SU-DHL-6 (cell line): ENCODE measurements around the gene KCNF1.

Experiments
- H2AFZ ChIP-seq: fragments of 200-600 bp; sonication (generic); 2 replicates; pipeline ENCODE4 v1.6.1; 2014; ENCODE audit warnings: low read depth, mild to moderate bottlenecking, moderate library complexity, mixed read lengths, antibody characterized with exemption, low read length; ENCODE audit not compliant: severe bottlenecking
- H3F3A ChIP-seq: fragments of 200-600 bp; shearing (Covaris generic); 2 replicates; pipeline ENCODE4 v1.6.0; 2016; ENCODE audit warnings: antibody characterized with exemption, mild to moderate bottlenecking; ENCODE audit not compliant: insufficient read depth
- H3K27ac ChIP-seq: fragments of 200-600 bp; sonication (generic); 2 replicates; pipeline ENCODE4 v1.5.1; 2016; ENCODE audit warnings: low read depth, mild to moderate bottlenecking, low read length, moderate library complexity, mixed read lengths
- H3K27me3 ChIP-seq: fragments of 200-600 bp; sonication (generic), shearing (Covaris generic); 2 replicates; pipeline ENCODE4 v1.6.0; 2014; ENCODE audit warnings: mild to moderate bottlenecking, low read length
- H3K36me3 ChIP-seq: fragments of 200-600 bp; sonication (generic); 2 replicates; pipeline ENCODE4 v1.6.1; 2014; ENCODE audit warnings: mild to moderate bottlenecking, low read length, mixed read lengths
- H3K4me2 ChIP-seq: fragments of 300-600, 200-600 bp; shearing (Covaris generic), sonication (generic); 2 replicates; pipeline ENCODE4 v1.6.0; 2014; ENCODE audit warnings: low read length, low read depth, mild to moderate bottlenecking; ENCODE audit not compliant: poor library complexity, severe bottlenecking
- H3K4me3 ChIP-seq: fragments of 200-600 bp; sonication (generic); 2 replicates; pipeline ENCODE4 v1.5.1; 2014; ENCODE audit warnings: antibody characterized with exemption, low read length, mild to moderate bottlenecking, mixed read lengths; ENCODE audit not compliant: insufficient read depth, poor library complexity, severe bottlenecking
- H3K79me2 ChIP-seq: fragments of 200-600 bp; sonication (generic); 2 replicates; pipeline ENCODE4 v1.6.1; 2014; ENCODE audit warnings: mild to moderate bottlenecking, low read length, moderate library complexity; ENCODE audit not compliant: insufficient read depth
- H3K9ac ChIP-seq: fragments of 200-600 bp; sonication (generic); 2 replicates; pipeline ENCODE4 v1.7.0; 2014; ENCODE audit warnings: mild to moderate bottlenecking, low read length
- H3K9me2 ChIP-seq: fragments of 200-600 bp; sonication (generic); replicated peaks from 2 replicates; pipeline ENCODE4 v1.6.1; 2014; ENCODE audit warnings: low read length; ENCODE audit not compliant: insufficient read depth
- H3K9me3 ChIP-seq: fragments of 200-600 bp; sonication (generic); 2 replicates; pipeline ENCODE4 v1.6.1; 2014; ENCODE audit warnings: low read length, mixed read lengths; ENCODE audit not compliant: insufficient read depth
- H4K20me1 ChIP-seq: fragments of 200-600 bp; sonication (generic); 2 replicates; pipeline ENCODE4 v1.6.1; 2014; ENCODE audit warnings: low read depth, mild to moderate bottlenecking, antibody characterized with exemption, low read length, moderate library complexity, mixed read lengths
- CTCF ChIP-seq: fragments of 200-600 bp; sonication (generic); IDR thresholded peaks from one replicate; pipeline ENCODE4 v1.5.1; 2017; ENCODE audit warnings: antibody characterized with exemption, mild to moderate bottlenecking, low read length, moderate library complexity; ENCODE audit not compliant: insufficient read depth, poor library complexity, severe bottlenecking
- EZH2phosphoT487 ChIP-seq: fragments of 200-600 bp; sonication (generic), shearing (Covaris generic); conservative IDR thresholded peaks from 2 replicates; pipeline ENCODE4 v1.6.1; 2018; ENCODE audit warnings: mild to moderate bottlenecking, antibody characterized with exemption, low read length, moderate library complexity, mixed read lengths

KCNF1 gene

GRCh38 chr2:10903861-10904210, 7.9 kb upstream of the KCNF1 start:
- H3K9ac ChIP-seq = no peak overlapping the region
- no peaks in the 10 kb centered on the region for H3K27me3 ChIP-seq
- H3K9me2 ChIP-seq = no peaks in the 10 kb centered on the region
- H3K4me2 ChIP-seq = no peak overlapping the region
- H2AFZ ChIP-seq = no peak overlapping the region
- no peaks in the 10 kb centered on the region for H4K20me1 ChIP-seq
- H3K9me3 ChIP-seq = no peaks in the 10 kb centered on the region
- H3K4me3 ChIP-seq = no peak overlapping the region
- no peak for TF ChIP-seq CTCF
- TF ChIP-seq EZH2phosphoT487 = no peak
- no peak overlapping the region for H3K27ac ChIP-seq
- no peaks in the 10 kb centered on the region for H3K36me3 ChIP-seq
- H3K79me2 ChIP-seq = no peaks in the 10 kb centered on the region
- no peaks in the 10 kb centered on the region for H3F3A ChIP-seq

- H3K27ac ChIP-seq = no peak overlapping the region
- H3F3A ChIP-seq = no peaks in the 10 kb centered on the region
- H3K9ac ChIP-seq = no peak overlapping the region
- no peak overlapping the region for H3K4me3 ChIP-seq
- H3K4me2 ChIP-seq = no peak overlapping the region
- TF ChIP-seq EZH2phosphoT487 (no peak), CTCF (no peak)
- H4K20me1 ChIP-seq = no peaks in the 10 kb centered on the region
- no peaks in the 10 kb centered on the region for H3K9me3 ChIP-seq
- no peaks in the 10 kb centered on the region for H3K36me3 ChIP-seq
- H3K27me3 ChIP-seq = no peaks in the 10 kb centered on the region
- no peak overlapping the region for H2AFZ ChIP-seq
- no peaks in the 10 kb centered on the region for H3K9me2 ChIP-seq
- no peaks in the 10 kb centered on the region for H3K79me2 ChIP-seq
Observed at GRCh38 chr2:10904455-10904854, 7.3 kb upstream of the KCNF1 start.

GRCh38 chr2:10905006-10905861, 6.5 kb upstream of the KCNF1 start:
- H3F3A ChIP-seq = no peaks in the 10 kb centered on the region
- H3K27me3 ChIP-seq = no peaks in the 10 kb centered on the region

More at GRCh38 chr2:10905006-10905861, 6.5 kb upstream of the KCNF1 start:
- H3K27ac ChIP-seq = no peak overlapping the region
- TF ChIP-seq EZH2phosphoT487 = no peak
- no peak for TF ChIP-seq CTCF
- no peak overlapping the region for H3K4me2 ChIP-seq
- H3K4me3 ChIP-seq = no peak overlapping the region
- no peak overlapping the region for H2AFZ ChIP-seq
- no peaks in the 10 kb centered on the region for H3K9me2 ChIP-seq
- no peak overlapping the region for H3K9ac ChIP-seq
- H4K20me1 ChIP-seq = no peaks in the 10 kb centered on the region
- H3K36me3 ChIP-seq = no peaks in the 10 kb centered on the region
- H3K9me3 ChIP-seq = no peaks in the 10 kb centered on the region
- H3K79me2 ChIP-seq = no peaks in the 10 kb centered on the region
